Activated CD8-positive, alpha-beta memory T cell treated with anti-CD3 and anti-CD28 coated beads, Interleukin-2, amount 10 ng/mL, durations not matched to agents 7 days and 5 days (primary cell): ENCODE data around the gene LAP3. TPM values are rescaled to one million over a fixed set of nuclear protein-coding genes. Genes with fewer than 3 reads are reported as not detected.
A peak's percentile ranks its signal among the peaks of the same experiment; 100 is the strongest.

Experiments used
- ATAC-seq: fragments of 150-1000 bp; cut with Tn5 transposase; one replicate; pipeline ENCODE4 v1.10.0; 2021; ENCODE audit warnings: moderate library complexity
- CTCF ChIA-PET: fragments of 350-600 bp; sonication (Branson Sonifier 250); formaldehyde crosslinking; loops from one replicate; lab custom pipeline; 2021; ENCODE audit warnings: antibody characterized with exemption; lab: Charles Lee
- DNase-seq: peaks from one replicate; pipeline ENCODE4 v3.0.0-alpha.2; 2020
- H3K27ac Mint-ChIP-seq: one replicate; pipeline ENCODE4 v1.8.0; 2021; ENCODE audit warnings: mild to moderate bottlenecking, mixed read lengths
- H3K27me3 Mint-ChIP-seq: one replicate; pipeline ENCODE4 v1.8.0; 2021; ENCODE audit warnings: mixed read lengths
- H3K36me3 Mint-ChIP-seq: one replicate; pipeline ENCODE4 v1.8.0; 2021; ENCODE audit warnings: mild to moderate bottlenecking, mixed read lengths
- H3K4me1 Mint-ChIP-seq: one replicate; pipeline ENCODE4 v1.8.0; 2021; ENCODE audit warnings: mixed read lengths
- H3K4me3 Mint-ChIP-seq: one replicate; pipeline ENCODE4 v1.8.0; 2021; ENCODE audit warnings: mild to moderate bottlenecking, moderate library complexity, mixed read lengths
- H3K9me3 Mint-ChIP-seq: one replicate; pipeline ENCODE4 v1.8.0; 2022; ENCODE audit warnings: low read depth, mixed read lengths
- total RNA-seq, 2 experiments: library from RNA; stranded (reverse); gene quantifications; one replicate each; pipeline ENCODE4 v1.2.3, GENCODE V29; 2021

The LAP3 gene
- total RNA-seq, 2 experiments from 2014 or later, result 198 to 249 TPM

- DNase-seq (peak; percentile 79), ATAC-seq (peak; percentile 96)
- no peak overlapping the region for H3K27ac Mint-ChIP-seq
- CTCF ChIA-PET, result interaction anchor here (0.6 to 2.3 kb wide), 17 partner anchors 9 to 180 kb away, joined by 3 to 24 read pairs (median 3); no protein-coding TSS in a partner anchor
- H3K9me3 Mint-ChIP-seq, result no peaks in the 10 kb centered on the region
- H3K4me1 Mint-ChIP-seq, result peaks cover 2% of the 10 kb centered on the region
- H3K27me3 Mint-ChIP-seq, result no peaks in the 10 kb centered on the region
- no peak overlapping the region for H3K4me3 Mint-ChIP-seq
- H3K36me3 Mint-ChIP-seq, result peaks cover 9% of the 10 kb centered on the region
Measured at GRCh38 chr4:17636696-17637622, 60.0 kb downstream of the LAP3 start.

- CTCF ChIA-PET, result interaction anchor here (1.2 kb wide), 1 partner anchor 90 kb away, joined by 5 read pairs; no protein-coding TSS in a partner anchor
- H3K4me1 Mint-ChIP-seq, result peaks cover 2% of the 10 kb centered on the region
- H3K9me3 Mint-ChIP-seq, result no peaks in the 10 kb centered on the region
- H3K27ac Mint-ChIP-seq, result no peak overlapping the region
- peaks cover 5% of the 10 kb centered on the region for H3K36me3 Mint-ChIP-seq
- no peaks in the 10 kb centered on the region for H3K27me3 Mint-ChIP-seq
- no peak overlapping the region for H3K4me3 Mint-ChIP-seq
- ATAC-seq, result no peak
- DNase-seq, result no peak
Measured at GRCh38 chr4:17639136-17639535, 62.1 kb downstream of the LAP3 start.

GRCh38 chr4:17642398-17642783 lies 65.4 kb downstream of the LAP3 start:
- Mint-ChIP-seq H3K4me1 (no peaks in the 10 kb centered on the region), H3K27ac (no peak overlapping the region)
- CTCF ChIA-PET, result no interaction called here

GRCh38 chr4:17646693-17647092 lies 69.7 kb downstream of the LAP3 start:
- CTCF ChIA-PET, result no interaction called here
- no peak for ATAC-seq
- Mint-ChIP-seq H3K36me3 (peaks cover 1% of the 10 kb centered on the region), H3K4me1 (peaks cover 2% of the 10 kb centered on the region), H3K4me3 (no peak overlapping the region), H3K27ac (no peak overlapping the region), H3K9me3 (no peaks in the 10 kb centered on the region), H3K27me3 (peaks cover 3% of the 10 kb centered on the region)
- no peak for DNase-seq

More at GRCh38 chr4:17642398-17642783, 65.4 kb downstream of the LAP3 start:
- H3K9me3 Mint-ChIP-seq, result no peaks in the 10 kb centered on the region
- peaks cover 1% of the 10 kb centered on the region for H3K36me3 Mint-ChIP-seq
- DNase-seq (no peak), ATAC-seq (no peak)
- H3K27me3 Mint-ChIP-seq, result no peaks in the 10 kb centered on the region
- no peak overlapping the region for H3K4me3 Mint-ChIP-seq

GRCh38 chr4:17647176-17647806 lies 70.3 kb downstream of the LAP3 start:
- CTCF ChIA-PET, result no interaction called here
- Mint-ChIP-seq H3K27me3 (peaks cover 3% of the 10 kb centered on the region), H3K4me3 (no peak overlapping the region), H3K27ac (no peak overlapping the region), H3K4me1 (peaks cover 4% of the 10 kb centered on the region), H3K36me3 (peaks cover 1% of the 10 kb centered on the region), H3K9me3 (no peaks in the 10 kb centered on the region)
- no peak for ATAC-seq
- no peak for DNase-seq

GRCh38 chr4:17647927-17648326 lies 70.9 kb downstream of the LAP3 start:
- H3K4me3 Mint-ChIP-seq, result no peak overlapping the region
- H3K9me3 Mint-ChIP-seq, result no peaks in the 10 kb centered on the region
- DNase-seq, result no peak
- ATAC-seq, result no peak
- CTCF ChIA-PET, result no interaction called here
- H3K4me1 Mint-ChIP-seq, result peaks cover 4% of the 10 kb centered on the region
- H3K36me3 Mint-ChIP-seq, result peaks cover 1% of the 10 kb centered on the region
- no peak overlapping the region for H3K27ac Mint-ChIP-seq
- peaks cover 3% of the 10 kb centered on the region for H3K27me3 Mint-ChIP-seq

- ATAC-seq, result no peak
- DNase-seq, result no peak
- Mint-ChIP-seq H3K9me3 (no peaks in the 10 kb centered on the region), H3K27me3 (peaks cover 3% of the 10 kb centered on the region), H3K27ac (no peak overlapping the region), H3K36me3 (no peaks in the 10 kb centered on the region), H3K4me1 (peaks cover 4% of the 10 kb centered on the region), H3K4me3 (no peak overlapping the region)
- CTCF ChIA-PET, result no interaction called here
Measured at GRCh38 chr4:17650406-17650805, 73.4 kb downstream of the LAP3 start.

- DNase-seq (no peak), ATAC-seq (no peak)
- Mint-ChIP-seq H3K4me3 (no peak overlapping the region), H3K36me3 (no peaks in the 10 kb centered on the region), H3K9me3 (no peaks in the 10 kb centered on the region), H3K27ac (no peak overlapping the region), H3K27me3 (peaks cover 18% of the 10 kb centered on the region), H3K4me1 (peaks cover 4% of the 10 kb centered on the region)
- CTCF ChIA-PET, result no interaction called here
Measured at GRCh38 chr4:17654701-17655100, 77.7 kb downstream of the LAP3 start.

GRCh38 chr4:17657090-17657489 lies 80.1 kb downstream of the LAP3 start:
- Mint-ChIP-seq H3K9me3 (no peaks in the 10 kb centered on the region), H3K36me3 (no peaks in the 10 kb centered on the region), H3K4me1 (no peaks in the 10 kb centered on the region), H3K4me3 (no peak overlapping the region), H3K27me3 (peaks cover 18% of the 10 kb centered on the region), H3K27ac (no peak overlapping the region)
- DNase-seq, result no peak
- ATAC-seq, result no peak
- CTCF ChIA-PET, result no interaction called here

Other genes starting within 250 kb of the LAP3 start
- gene QDPR, start 65.1 kb upstream of the LAP3 start, total RNA-seq, result 10 to 100 TPM; 24.6 to 25.8 TPM
- gene CLRN2, start 62.0 kb upstream of the LAP3 start, total RNA-seq, result not detected
- 10 to 100 TPM; 53.4 to 56.3 TPM for gene MED28, start 37.4 kb downstream of the LAP3 start, total RNA-seq
- gene FAM184B, start 204.4 kb downstream of the LAP3 start, total RNA-seq, result under 1 TPM in 1 of 2 experiments, not detected in 1; 0.02 TPM
- gene DCAF16, start 233.6 kb downstream of the LAP3 start, total RNA-seq, result 10 to 100 TPM; 38.9 to 56.4 TPM
- 100 to 1,000 TPM in 1 of 2 experiments, 10 to 100 TPM in 1; 87.5 to 102 TPM for gene NCAPG, start 233.8 kb downstream of the LAP3 start, total RNA-seq